Glomerular endothelial cell (primary cell): Measurements from ENCODE around the gene PPP1R37. TPM values are rescaled to one million over a fixed set of nuclear protein-coding genes. Genes with fewer than 3 reads are reported as not detected.

Experiments
- DNase-seq: peaks from one replicate; pipeline ENCODE4 v3.0.0-alpha.2; 2011; ENCODE audit warnings: low read depth, low spot score; ENCODE audit errors: extremely low read depth
- total RNA-seq: library from RNA; depleted of rRNA; stranded (reverse); fragments of >200 nt; gene quantifications from 2 replicates; pipeline ENCODE4 v1.2.3, GENCODE V29; 2015

PPP1R37 gene
- total RNA-seq, 1 donor from 2014 or later: 44.7 TPM

DNA sequence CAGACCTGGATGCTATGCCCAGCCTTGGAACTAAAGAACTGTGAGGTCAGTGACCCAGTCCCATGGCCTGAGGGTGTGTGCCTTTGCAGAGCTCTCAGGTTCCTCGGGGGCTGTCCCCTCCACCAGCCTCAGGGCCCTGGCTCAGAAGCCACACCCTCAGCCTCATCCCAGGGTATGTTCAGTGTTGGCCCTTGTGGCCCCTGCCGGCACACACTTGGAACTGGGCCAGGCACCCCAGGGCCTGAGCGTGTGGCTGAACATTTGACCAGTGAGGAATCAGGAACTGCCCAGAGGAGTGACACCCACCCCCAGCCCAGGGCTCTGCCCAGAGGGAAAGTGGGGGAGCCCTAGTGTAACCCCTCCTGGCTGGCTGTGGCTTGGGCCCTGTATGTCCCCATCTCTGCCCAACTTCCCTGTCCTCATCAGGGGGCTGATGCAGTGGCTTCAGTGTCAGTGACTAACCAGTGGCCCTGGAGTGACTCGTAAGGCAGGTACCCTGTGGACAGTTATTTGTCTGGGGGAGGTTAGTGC is 57.8 kb downstream of the PPP1R37 start:
- no peak for DNase-seq

DNA sequence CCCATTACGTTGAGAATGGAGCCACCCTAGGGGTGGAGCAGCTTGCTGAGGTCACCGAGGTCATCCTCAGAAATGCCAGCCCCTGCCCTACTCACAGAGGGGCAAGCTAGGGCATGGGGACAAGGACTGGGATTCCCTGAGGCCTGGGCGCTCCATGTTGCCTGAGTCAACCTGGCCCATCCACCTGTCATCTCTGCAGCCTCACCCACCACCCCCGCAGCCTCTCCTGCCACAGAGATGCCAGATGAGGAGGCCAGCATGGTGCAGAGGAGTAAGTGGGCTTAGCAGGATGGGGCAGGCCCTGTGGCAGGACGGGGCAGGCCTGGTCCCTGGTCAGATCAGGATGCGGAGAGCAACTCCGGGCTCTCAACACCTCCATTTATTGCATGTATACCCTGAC is 58.3 kb downstream of the PPP1R37 start:
- no peak for DNase-seq

DNA sequence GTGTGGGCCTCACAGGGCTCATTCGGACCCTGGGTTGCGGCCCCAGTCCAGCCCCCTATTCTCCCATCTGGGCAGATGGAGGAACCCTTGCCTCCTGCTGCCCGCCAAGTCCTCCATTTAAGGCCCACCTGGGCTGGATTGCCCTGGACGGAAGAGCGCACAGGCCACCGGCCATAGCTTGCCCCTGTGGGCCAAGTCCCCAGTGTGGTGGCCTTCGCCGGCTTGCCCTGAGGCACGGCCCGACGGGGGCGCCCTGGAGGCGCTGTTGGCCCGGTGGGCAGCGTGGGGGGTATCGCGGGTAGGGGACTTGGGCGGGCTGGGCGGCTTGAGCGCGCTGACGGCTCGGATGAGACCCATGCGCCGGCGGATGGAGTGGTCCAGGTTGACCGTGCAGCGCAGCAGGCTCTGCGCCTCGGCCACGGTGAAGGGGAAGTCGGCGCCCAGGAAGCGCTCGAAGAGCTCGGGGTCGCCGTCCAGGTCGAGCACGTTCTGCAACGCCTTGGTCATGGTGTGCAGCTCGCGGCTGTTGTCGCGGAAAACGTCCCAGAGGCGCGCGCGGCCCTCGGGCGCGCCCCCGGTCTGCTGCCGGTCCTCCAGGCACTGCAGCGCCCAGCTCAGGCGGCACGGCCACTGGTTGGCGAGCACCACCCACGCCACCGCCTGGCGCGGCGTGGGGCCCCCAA is 59.0 kb downstream of the PPP1R37 start:
- DNase-seq: no peak

DNA sequence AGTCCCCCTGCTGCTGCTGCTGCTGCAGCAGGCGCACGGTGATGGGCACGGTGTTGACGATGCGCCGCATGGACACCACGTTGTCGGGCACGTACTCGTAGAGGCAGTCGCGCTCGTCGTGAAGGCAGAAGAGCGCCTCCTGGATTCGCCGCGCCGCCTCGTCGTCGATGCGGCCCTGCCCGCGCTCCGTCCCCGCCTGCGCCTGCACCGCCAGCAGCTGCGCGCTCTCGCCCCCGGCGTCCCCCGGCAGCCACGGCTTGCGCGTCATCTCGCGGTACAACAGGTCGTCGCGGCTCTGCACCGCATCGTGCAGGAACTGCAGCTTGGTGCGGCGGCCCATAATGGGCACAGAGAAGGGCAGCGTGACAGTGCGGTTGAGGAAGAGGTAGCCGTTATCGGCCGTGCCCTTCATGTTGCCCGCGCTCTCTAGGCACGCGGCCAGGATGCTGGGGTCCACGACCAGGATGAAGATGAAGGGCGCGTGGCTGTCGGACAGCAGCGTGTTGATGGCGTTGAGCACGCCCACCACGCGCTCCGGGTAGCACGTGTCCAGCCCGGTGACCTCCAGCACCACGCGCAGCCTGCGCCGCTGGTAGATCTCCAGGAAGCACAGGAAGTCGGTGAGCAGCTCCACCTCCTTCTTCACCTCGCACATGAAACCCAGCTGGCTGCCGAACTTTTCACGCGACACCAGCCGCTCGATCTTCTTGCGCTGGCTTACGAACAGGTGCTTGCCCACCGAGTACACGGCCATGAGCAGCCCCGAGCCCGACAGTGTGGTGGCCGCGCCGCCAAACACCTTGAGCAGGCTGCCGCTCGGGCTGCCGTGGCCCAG is 59.7 kb downstream of the PPP1R37 start:
- no peak for DNase-seq

DNA sequence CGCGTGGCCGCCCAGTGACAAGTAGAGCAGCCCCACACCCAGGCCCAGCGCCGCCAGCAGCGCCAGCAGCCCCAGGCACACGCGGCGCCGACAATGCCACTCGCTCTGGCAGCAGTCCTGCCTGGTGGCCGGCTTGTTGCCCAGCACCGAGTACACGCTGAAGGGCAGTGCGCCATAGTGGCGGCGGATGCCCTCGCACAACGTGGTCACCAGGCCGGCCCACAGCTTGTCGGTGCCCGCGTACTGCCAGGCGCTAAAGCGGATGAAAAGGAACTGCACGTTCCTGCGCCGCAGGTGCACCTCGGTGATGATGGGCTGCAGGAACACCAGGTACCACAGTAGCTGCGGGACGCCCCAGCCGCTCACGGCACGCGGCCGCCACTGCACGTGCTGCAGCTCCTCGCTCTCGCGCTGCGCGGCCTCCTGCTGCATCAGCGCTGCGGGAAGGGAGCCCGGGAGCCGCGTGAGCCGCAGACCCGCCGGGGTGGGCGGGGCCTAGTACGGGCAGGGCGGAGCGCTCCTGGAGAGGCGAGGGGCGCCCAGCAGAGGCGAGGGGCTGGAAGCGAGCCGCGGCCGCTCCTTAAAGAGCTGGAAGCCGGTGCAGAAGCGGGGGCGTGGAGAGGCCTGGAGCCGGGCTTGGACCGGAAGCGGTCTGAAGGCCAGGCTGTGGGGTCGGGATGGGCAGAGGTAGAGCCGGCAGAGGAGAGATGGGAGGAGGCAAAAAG is 60.5 kb downstream of the PPP1R37 start:
- no peak for DNase-seq

DNA sequence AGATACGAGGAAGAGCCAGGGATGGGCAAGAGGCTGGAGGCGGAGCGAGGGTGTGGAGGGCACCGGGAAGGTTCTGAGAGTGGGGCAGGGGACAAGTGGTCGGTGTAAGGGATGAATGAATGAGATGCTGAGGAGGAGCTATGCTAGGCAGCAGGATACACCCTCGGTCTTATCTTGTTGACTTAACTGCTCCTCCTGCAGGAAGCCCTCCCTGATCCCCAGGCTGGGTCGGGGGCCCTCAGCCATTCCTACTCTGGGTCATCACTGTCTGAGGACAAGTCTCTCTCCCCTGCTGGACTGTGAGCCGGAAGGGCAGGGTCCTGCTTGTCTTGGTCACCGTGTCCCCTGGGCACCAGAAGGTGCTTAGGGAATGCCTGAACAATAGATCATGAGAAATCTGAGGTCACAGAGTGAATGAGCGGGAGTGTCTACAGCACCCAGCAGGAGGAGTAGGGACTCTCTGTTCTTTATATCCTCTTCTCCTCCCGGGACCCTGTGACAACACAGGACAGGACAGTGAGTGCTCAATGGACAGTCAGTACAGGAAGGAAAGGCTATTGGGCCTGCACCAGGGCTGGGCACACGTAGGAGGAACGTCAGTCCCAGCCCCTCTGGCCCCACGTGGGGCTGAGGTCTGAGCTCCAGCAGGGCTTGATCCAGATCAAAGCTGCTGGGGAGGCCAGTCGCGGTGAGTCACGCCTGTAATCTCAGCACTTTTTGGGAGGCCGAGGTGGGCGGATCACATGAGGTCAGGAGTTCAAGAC is 61.3 kb downstream of the PPP1R37 start:
- DNase-seq: no peak

DNA sequence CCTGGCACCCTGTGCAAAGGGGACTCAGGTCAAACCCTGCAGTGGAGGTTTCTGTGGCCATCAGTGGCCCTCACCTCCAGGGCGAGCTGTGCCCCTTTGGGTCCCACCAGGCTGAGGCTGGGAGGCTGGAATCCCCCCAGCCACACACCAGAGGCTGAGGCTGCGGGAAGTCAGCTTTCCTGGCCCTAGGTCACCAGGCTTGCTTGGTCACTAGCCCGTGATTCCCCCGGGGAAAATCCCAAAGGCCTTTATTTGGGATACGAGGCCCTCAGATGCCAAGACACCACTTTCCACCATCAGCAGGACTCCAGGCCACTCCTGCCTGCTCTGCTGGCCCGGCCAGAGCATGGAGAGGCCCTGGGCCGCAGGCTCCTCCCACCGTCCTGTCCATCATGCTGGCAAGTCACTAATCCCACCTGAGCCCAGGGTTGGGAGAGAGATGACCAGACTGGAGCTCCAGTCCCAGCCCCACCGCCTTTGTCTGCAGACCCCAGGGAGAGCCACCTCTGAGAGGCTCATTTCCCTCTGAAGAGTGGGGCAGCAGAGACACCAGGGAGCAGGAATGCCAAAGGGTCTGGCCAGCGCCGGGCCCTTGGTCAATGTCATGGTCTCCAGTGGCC is 63.1 kb downstream of the PPP1R37 start:
- DNase-seq: no peak

DNA sequence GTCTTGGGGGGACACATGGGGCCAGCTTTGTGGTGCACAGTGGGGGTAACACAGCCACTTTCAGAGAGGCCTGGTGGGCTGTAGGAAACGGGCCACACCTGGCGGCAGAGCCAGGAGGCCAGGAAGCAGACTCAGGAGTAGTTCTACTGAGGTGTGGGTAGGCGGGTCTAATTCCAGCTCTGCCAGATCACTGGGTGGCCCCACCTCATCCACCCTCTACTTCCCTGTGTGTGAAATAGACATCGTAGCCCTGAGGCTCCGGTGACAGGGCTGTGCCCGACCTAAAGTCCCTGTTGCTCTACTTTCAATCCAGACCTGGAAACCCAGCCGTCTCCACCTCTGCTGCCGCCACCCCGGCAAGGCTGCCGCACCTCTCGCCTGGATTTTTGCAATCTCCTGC is 63.8 kb downstream of the PPP1R37 start:
- DNase-seq: no peak

DNA sequence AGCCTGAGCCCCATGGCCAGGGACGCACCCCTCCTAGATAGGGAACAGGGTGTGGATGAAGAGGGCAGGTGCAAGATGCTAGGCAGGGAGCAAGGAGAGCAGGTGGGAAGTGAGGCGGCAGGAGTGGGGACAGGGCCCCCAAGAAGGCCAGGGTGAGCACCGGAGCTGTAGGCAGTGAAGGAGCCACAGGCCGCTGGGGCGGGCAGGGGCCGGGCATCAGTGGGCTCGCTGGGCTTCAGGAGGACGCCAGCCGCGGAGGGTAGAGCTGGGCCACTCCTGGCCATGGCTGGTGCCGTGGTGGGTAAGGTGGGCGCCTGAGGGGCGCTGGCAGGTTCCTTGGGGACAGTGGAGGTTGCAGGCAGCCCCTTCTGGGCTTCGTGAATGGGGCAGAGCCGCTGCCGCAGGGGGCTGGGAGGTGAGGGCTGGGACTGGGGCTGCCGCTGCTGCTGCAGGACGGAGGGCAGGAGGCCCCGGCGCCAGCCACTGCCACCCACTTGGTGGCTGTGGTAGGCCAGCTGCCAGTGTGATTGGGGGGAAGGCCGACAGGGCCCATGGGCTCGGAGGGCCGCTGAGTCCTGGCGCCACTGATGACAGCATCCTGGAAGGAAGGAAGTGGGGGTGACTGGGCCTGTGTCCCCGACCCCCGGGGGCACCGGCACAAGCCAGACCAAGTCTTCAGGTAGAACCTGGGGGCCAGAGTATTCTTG is 65.7 kb downstream of the PPP1R37 start:
- DNase-seq: no peak

DNA sequence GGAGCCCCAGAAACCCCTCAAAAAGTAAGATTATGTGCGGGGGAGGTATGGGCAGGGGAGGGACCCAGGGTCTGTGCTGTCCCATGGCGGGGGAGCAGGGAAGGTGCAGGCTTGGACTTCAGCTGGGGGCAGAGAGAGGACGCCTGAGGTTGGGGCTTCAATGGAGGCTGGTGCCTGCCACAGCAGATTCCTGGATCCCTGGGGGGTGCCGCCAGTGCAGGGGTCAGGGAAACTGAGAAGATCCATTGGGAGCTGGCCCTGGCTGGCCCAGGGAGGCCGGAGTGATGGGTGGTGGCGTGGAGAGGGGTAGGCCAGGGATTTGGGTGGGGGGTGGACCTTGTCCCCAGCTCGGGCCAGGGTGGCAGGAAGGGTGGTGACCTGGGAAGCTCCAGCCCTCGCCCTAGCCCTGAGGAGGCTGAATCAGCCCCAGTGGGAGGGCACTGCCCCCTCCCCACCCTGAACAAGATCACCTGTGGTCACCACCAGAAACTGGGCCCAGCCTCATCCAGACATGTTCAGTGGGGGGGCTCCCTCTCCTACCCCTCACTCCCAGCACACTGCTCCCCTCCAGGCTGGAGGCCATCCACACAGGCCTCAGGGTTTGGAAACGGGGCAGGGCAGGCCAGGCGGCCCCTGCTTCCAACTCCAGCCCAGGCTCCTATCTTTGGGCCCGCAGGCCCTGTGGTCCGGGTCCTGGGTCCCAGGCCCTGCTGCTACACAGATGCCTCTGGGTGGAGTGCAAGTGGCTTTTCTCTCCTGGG is 66.4 kb downstream of the PPP1R37 start:
- DNase-seq: no peak

DNA sequence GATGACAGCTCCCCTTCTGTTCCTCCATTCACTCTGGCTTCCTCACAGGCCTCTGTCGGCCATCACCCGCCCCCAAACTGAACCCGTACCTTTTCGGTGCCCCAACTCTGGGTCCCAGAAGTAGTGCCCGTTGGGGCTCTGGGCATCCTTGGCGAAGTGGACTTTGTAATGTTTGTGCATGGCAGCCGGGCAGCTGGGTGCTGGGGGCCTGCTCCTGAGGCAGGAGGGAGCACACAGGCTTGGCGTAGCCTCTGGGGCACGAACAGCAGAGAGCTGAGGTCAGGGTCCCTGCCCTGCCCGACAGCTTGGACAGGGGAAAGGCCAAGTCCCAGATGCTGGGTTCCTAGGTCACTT is 67.0 kb downstream of the PPP1R37 start:
- no peak for DNase-seq

DNA sequence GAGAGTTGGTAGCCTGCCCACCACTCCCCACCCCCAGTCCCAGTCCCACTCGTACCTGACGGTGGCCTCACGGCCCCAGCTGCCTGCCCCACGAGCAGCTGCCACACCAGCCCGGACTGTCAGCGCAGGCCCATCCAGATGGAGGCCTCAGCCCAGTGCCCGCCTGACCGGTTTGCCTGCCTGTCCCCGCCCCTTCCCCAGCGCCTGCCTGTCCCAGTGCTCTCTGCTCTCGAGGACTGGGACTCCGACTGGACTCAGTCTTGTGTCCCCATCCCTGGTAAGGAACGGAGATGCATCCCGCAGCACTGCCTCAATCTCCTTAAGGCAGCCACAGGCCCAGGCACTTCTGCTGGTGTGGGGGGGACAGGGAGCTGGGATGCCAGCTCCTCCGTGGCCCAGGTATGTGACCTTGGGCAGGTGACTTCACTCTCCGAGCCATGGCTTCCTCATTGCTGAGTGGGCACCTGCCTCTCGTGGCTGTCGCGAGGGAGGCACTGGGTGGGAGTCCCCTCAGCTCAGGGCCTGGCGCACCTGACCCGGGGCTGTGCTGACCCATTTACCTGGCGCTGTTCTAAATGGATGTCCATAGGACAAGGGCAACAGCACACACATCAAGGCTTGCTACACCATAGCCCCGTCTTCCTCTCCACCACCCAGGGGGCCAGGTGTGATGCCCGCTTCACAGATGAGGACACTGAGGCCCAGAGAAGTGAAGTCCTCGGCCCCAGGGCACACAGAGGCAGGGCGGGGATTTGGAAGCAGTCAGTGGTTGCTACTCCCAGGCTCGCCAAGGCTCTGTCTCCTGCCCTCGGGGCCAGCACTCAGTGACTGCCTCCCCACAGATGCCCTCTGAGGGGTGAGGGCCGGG is 68.1 kb downstream of the PPP1R37 start, which contains the start of gene NKPD1:
TSS of gene NKPD1 (minus strand) at position 113 of the 868 bp plus-strand sequence. CDS start 832 bp downstream, outside the sequence.
- DNase-seq: no peak

DNA sequence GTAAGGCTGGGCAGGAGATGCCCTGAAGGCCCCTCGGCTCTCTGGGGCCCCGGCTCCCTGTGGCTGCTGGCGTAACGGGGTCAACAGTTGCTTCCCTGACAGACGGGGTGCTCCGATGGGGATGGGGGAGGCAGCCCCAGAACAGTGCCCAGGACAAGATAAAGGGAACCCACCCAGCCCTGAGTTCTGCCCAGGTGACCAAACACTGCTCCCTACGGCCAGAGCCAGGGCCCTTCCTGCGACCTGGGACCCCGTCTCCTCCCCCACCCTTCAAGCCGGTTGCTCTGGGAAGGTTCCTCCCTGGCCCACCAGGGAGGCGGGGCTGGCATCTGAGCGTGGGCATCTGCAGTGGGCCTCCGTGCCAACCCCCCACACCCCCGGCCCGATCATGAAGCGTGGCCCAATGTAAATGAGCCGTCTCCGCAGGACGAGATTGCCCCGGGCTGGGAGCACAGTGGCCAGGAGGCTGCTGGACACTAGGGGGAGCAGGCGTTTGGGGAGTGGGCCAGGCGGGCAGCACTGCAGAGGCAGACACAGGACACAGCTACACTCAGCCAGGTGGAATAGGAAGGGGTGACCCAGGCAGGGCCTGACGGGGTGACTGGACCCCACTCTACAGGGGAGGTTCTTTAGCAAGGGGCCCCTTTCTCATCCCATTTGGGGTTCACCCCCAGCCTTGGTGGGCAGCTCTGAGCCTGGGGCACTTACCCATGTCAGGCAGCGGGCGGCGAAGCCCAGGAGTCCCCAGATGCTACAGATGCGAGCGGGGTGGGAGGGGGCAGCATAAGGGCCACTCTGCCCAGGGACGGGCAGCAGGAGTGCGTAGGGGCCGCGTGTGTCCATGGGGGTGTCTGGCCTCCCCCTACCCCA is 69.0 kb downstream of the PPP1R37 start:
- no peak for DNase-seq

DNA sequence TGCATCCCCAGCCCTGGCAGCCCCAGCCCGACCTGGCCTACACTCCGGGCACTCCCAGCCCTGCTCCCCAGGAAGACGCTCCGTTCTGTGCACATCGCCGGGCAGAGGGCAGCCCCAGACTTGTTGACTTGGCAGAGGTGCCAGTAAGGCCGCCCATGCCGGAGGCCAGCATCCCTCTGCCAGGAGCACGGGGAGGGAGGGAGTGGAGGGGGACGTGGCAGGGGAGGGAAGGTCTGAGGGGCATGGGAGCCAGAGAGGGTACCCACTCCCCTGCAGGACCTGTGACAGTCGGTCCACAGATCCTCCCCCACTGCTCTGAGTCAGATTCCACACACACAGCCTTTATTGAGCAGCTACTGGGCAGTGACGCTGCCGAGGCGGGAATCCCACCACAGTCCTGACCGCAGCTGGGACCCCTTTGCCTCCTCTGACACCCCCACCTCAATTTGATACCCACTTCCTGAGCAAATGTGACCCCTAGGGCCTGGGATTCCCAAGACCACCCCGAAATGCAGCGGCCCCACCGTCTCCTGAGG is 69.7 kb downstream of the PPP1R37 start:
- no peak for DNase-seq

DNA sequence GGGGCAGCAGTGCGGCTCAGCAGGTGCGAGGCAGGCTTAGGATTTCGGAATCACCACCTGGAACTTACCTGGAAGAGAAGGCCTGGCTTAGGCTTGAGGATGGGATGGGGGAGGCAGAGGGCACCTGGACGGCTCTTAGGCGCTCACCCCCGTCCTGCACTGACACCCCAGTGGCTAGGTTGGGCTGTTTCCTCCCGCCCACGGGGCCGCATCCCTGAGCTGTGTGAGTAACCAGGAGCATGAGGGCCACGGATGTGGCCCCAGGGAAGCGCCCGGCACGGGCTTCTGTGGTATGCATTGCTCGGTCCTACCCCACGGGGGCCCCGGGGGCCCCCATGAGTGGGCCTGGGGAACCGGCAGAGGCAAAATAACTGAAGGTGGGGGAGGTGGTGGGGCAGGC is 70.2 kb downstream of the PPP1R37 start:
- DNase-seq: no peak

DNA sequence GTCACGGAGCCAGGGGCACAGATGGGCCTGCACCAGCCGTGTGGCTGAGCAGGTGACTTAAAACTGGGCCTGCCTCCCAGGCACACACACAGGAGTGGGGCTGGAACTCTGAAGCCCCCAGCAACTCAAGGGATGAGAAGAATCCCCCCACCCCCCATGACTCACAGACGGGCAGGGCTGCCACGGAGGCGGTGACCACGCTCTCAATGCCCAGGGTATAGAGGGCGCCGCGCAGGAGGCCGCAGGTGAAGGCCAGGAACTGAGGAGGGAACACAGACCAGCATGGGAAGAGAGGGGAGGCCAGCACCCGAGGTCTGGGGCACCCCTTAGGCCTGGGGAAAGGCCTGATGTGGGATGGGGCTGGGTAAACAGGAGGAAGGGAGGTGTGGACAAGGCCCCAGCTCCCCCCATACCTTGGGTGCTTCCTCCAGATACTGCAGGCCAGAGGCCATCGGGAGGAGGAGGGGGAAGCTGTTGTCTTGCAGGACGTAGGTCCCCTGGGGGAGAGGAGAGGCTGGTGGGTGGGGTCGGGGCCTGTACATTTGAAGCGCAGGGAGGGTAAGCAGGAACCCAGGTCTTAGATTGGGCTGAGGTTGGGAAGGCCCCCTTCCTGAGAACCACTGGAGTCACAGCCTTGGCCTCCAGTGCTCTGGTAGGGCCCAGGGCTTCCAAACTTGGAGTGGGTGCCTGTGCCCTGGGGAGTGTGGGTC is 70.9 kb downstream of the PPP1R37 start:
- DNase-seq: no peak
